Measurements from ENCODE around the gene PSMD11. TPM values are rescaled to one million over a fixed set of nuclear protein-coding genes. Genes with fewer than 3 reads are reported as not detected.

Gene PSMD11
- total RNA-seq, 4 donors from 2014 or later: 41.7 to 68.7 (median 64.9) TPM

GRCh38 chr17:32487473-32488176, 43.3 kb downstream of the PSMD11 start:
- 27% methylated on average over 15 of the region's 59 CpGs; no CpG with 5 or more reads in 1 of the 2 donors for WGBS, 2 donors (ENCODE audit: low coverage in 1 of 2)
- TF ChIP-seq, protein P1, sequence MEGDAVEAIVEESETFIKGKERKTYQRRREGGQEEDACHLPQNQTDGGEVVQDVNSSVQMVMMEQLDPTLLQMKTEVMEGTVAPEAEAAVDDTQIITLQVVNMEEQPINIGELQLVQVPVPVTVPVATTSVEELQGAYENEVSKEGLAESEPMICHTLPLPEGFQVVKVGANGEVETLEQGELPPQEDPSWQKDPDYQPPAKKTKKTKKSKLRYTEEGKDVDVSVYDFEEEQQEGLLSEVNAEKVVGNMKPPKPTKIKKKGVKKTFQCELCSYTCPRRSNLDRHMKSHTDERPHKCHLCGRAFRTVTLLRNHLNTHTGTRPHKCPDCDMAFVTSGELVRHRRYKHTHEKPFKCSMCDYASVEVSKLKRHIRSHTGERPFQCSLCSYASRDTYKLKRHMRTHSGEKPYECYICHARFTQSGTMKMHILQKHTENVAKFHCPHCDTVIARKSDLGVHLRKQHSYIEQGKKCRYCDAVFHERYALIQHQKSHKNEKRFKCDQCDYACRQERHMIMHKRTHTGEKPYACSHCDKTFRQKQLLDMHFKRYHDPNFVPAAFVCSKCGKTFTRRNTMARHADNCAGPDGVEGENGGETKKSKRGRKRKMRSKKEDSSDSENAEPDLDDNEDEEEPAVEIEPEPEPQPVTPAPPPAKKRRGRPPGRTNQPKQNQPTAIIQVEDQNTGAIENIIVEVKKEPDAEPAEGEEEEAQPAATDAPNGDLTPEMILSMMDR (IDR thresholded peaks at IDR 0.05): no peak
- TF ChIP-seq EP300 (IDR thresholded peaks at IDR 0.05) (no peak), POLR2AphosphoS5 (IDR thresholded peaks at IDR 0.05) (no peak), POLR2A (IDR thresholded peaks at IDR 0.05) (no peak)
- H3K27me3 ChIP-seq: no peaks in the 10 kb centered on the region
- no peak for ATAC-seq
- peaks cover 0 to 45% (median 14%) of the 10 kb centered on the region in 3 donors for H3K4me1 ChIP-seq
- peak overlapping the region; percentile 8 to 66 for H3K4me3 ChIP-seq
- peak overlapping the region in 3 of 4 donors; percentile 48 to 87 (median 84) for H3K27ac ChIP-seq
- no peaks in the 10 kb centered on the region for H3K9me3 ChIP-seq
- peaks cover 0 to 3% of the 10 kb centered on the region in 2 donors for H3K36me3 ChIP-seq

DNA sequence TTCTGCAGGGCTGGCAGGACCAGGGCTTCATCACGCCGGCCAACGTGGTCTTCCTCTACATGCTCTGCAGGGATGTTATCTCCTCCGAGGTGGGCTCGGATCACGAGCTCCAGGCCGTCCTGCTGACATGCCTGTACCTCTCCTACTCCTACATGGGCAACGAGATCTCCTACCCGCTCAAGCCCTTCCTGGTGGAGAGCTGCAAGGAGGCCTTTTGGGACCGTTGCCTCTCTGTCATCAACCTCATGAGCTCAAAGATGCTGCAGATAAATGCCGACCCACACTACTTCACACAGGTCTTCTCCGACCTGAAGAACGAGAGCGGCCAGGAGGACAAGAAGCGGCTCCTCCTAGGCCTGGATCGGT, 43.9 kb downstream of the PSMD11 start:
- no peaks in the 10 kb centered on the region for H3K36me3 ChIP-seq
- peaks cover 0 to 39% (median 14%) of the 10 kb centered on the region in 3 donors for H3K4me1 ChIP-seq
- TF ChIP-seq POLR2AphosphoS5 (IDR thresholded peaks at IDR 0.05) (no peak), POLR2A (IDR thresholded peaks at IDR 0.05) (no peak), EP300 (IDR thresholded peaks at IDR 0.05) (no peak)
- TF ChIP-seq, protein P1 (IDR thresholded peaks at IDR 0.05): no peak
- H3K27ac ChIP-seq: no peak overlapping the region
- no peak for ATAC-seq
- H3K9me3 ChIP-seq: no peaks in the 10 kb centered on the region
- WGBS, 2 donors (ENCODE audit: low coverage in 1 of 2): 79% methylated on average over 8 of the region's 16 CpGs; no CpG with 5 or more reads in 1 of the 2 donors
- no peak overlapping the region for H3K4me3 ChIP-seq
- no peaks in the 10 kb centered on the region for H3K27me3 ChIP-seq

- ATAC-seq: no peak
- 98% methylated on average over 8 of the region's 13 CpGs; no CpG with 5 or more reads in 1 of the 2 donors for WGBS, 2 donors (ENCODE audit: low coverage in 1 of 2)
- Histone ChIP-seq H3K27me3 (no peaks in the 10 kb centered on the region), H3K9me3 (no peaks in the 10 kb centered on the region), H3K27ac (no peak overlapping the region), H3K36me3 (peaks cover 0 to 5% of the 10 kb centered on the region in 2 donors), H3K4me1 (peaks cover 0 to 34% (median 14%) of the 10 kb centered on the region in 3 donors), H3K4me3 (no peak overlapping the region)
- TF ChIP-seq EP300 (IDR thresholded peaks at IDR 0.05) (no peak), POLR2A (IDR thresholded peaks at IDR 0.05) (no peak), POLR2AphosphoS5 (IDR thresholded peaks at IDR 0.05) (no peak)
- TF ChIP-seq, protein P1 (IDR thresholded peaks at IDR 0.05): no peak
These were observed 44.4 kb downstream of the PSMD11 start for GRCh38 chr17:32488604-32489180.

- TF ChIP-seq POLR2AphosphoS5 (IDR thresholded peaks at IDR 0.05) (no peak), POLR2A (IDR thresholded peaks at IDR 0.05) (no peak), EP300 (IDR thresholded peaks at IDR 0.05) (no peak)
- TF ChIP-seq, protein P1 (IDR thresholded peaks at IDR 0.05): no peak
- WGBS, 2 donors (ENCODE audit: low coverage in 1 of 2): 81 to 87% methylated on average over 3 to 8 of the region's 10 CpGs
- H3K27ac ChIP-seq: no peak overlapping the region
These were observed 45.2 kb downstream of the PSMD11 start for GRCh38 chr17:32489320-32490100.

More at GRCh38 chr17:32489320-32490100, 45.2 kb downstream of the PSMD11 start:
- Histone ChIP-seq H3K27me3 (no peaks in the 10 kb centered on the region), H3K4me1 (peaks cover 0 to 26% (median 10%) of the 10 kb centered on the region in 3 donors), H3K9me3 (no peaks in the 10 kb centered on the region), H3K4me3 (no peak overlapping the region), H3K36me3 (peaks cover 0 to 5% of the 10 kb centered on the region in 2 donors)
- no peak for ATAC-seq

Measured in gastroesophageal sphincter (tissue), 4 donors.